ENCODE data around the gene SLC44A1. TPM values are rescaled to one million over a fixed set of nuclear protein-coding genes. Genes with fewer than 3 reads are reported as not detected.

Gene SLC44A1
- total and polyA plus RNA-seq, 2 of the 13 experiments (the other 11 are each of a cell fraction or from before 2014, with no cell fraction given), result 21.4 to 40.8 TPM

- ATAC-seq (no peak), DNase-seq (ENCODE audit: low spot score) (no peak), FAIRE-seq (no peak)
- H4K20me1 ChIP-seq (ENCODE audit: insufficient read depth, low read length), result no peaks in the 10 kb centered on the region
- no peaks in the 10 kb centered on the region for H3K9me3 ChIP-seq (ENCODE audit: low read length)
- BruUV-seq (replicated peaks), result no TSS peak
- no peaks in the 10 kb centered on the region for H3K27me3 ChIP-seq (ENCODE audit: control insufficient read depth in 1 of 2, insufficient read depth in 2 of 2, low read length in 2 of 2)
- no peaks in the 10 kb centered on the region for H3K79me2 ChIP-seq (ENCODE audit: insufficient read depth, low read length)
- TF ChIP-seq ZNF232 (CRISPR knock-in tag; IDR thresholded peaks at IDR 0.05; ENCODE audit: borderline replicate concordance) (no peak), ZNF598 (CRISPR knock-in tag; IDR thresholded peaks at IDR 0.05; ENCODE audit: borderline replicate concordance) (no peak), THAP11 (CRISPR knock-in tag; IDR thresholded peaks at IDR 0.05) (no peak), HBP1 (CRISPR knock-in tag; IDR thresholded peaks at IDR 0.05; ENCODE audit: low read depth) (no peak), ZFP91 (CRISPR knock-in tag; IDR thresholded peaks at IDR 0.05; ENCODE audit: borderline replicate concordance) (no peak), ARNT2 (CRISPR knock-in tag; IDR thresholded peaks at IDR 0.05; ENCODE audit: low read depth) (no peak), SRY (CRISPR knock-in tag; IDR thresholded peaks at IDR 0.05) (no peak), CHD2 (IDR thresholded peaks at IDR 0.05; ENCODE audit: low read depth, low read length) (no peak), ZFP1 (CRISPR knock-in tag; IDR thresholded peaks at IDR 0.05) (no peak), KDM5B (CRISPR knock-in tag; IDR thresholded peaks at IDR 0.05; ENCODE audit: borderline replicate concordance) (no peak), KMT2A (CRISPR knock-in tag; IDR thresholded peaks at IDR 0.05) (no peak), FOXJ3 (CRISPR knock-in tag; IDR thresholded peaks at IDR 0.05; ENCODE audit: borderline replicate concordance) (no peak), ZNF607 (CRISPR knock-in tag; IDR thresholded peaks at IDR 0.05; ENCODE audit: borderline replicate concordance) (no peak)
- intact Hi-C loops (cut with micrococcal nuclease; ENCODE audit: unreplicated experiment) (no loop called here), in situ Hi-C loops (cut with HindIII; ENCODE audit: extremely low pct_ligation_motif_present, low pct_unique_long_range_greater_than_20kb) (no loop called here)
- WGBS (ENCODE audit: low lambda C conversion rate), result 96% methylated on average over 3 of the region's 3 CpGs
- H3K4me2 ChIP-seq (ENCODE audit: low read depth, low read length), result no peak overlapping the region
- no peak overlapping the region for H3K9ac ChIP-seq (ENCODE audit: insufficient read depth, low read depth, low read length)
- H3K36me3 ChIP-seq (replicated peaks in 1 of 2; ENCODE audit: control insufficient read depth in 1 of 2, insufficient read depth in 2 of 2, low read length in 2 of 2), result no peaks in the 10 kb centered on the region
- H3K27ac ChIP-seq (ENCODE audit: extremely low read length, insufficient read depth, low read length), result no peak overlapping the region
- POLR2A ChIA-PET, result no interaction called here
- CTCF ChIA-PET (ENCODE audit: low intra/inter-chr PET ratio, low total read pairs), result no interaction called here
- no peaks in the 10 kb centered on the region for H3K4me1 ChIP-seq (ENCODE audit: insufficient read depth, low read length)
- H3K4me3 ChIP-seq (replicated peaks in 1 of 3; ENCODE audit: insufficient read depth in 1 of 3, low read depth in 2 of 3, low read length in 3 of 3), result no peak overlapping the region
- no peak overlapping the region for H2AFZ ChIP-seq (ENCODE audit: low read length)
Observed at GRCh38 chr9:105396901-105397300, 152.4 kb downstream of the SLC44A1 start.
